CD4-positive, alpha-beta T cell (primary cell): ENCODE data around the gene ENPP7. TPM values are rescaled to one million over a fixed set of nuclear protein-coding genes. Genes with fewer than 3 reads are reported as not detected.
A peak's percentile ranks its signal among the peaks of the same experiment; 100 is the strongest.

Experiments
- ATAC-seq: fragments of 200-7000 bp; cut with Tn5 transposase; one replicate; pipeline ENCODE4 v1.10.0; 2022; ENCODE audit warnings: mild to moderate bottlenecking; ENCODE audit not compliant: poor library complexity
- CTCF ChIA-PET: fragments of 350-600 bp; sonication (Branson Sonifier 250); formaldehyde crosslinking; loops from one replicate; lab custom pipeline; 2021; ENCODE audit warnings: antibody characterized with exemption, inconsistent platforms; lab: Charles Lee
- POLR2A ChIA-PET: fragments of 350-600 bp; sonication (Branson Sonifier 250); formaldehyde crosslinking; loops from one replicate; lab custom pipeline; 2021; ENCODE audit warnings: antibody characterized with exemption, inconsistent platforms; lab: Charles Lee
- DNase-seq, 14 experiments: peaks; one replicate each; pipeline ENCODE4 v3.0.0-alpha.2; 2013 to 2020; ENCODE audit warnings: mixed read lengths in 2 of 14
- H3K27ac ChIP-seq, 2 donors: one replicate each; pipeline versions ENCODE4 v1.5.1 to v1.7.0; 2013; ENCODE audit warnings: low read length in 2 of 2, low read depth in 1 of 2, mild to moderate bottlenecking in 1 of 2
- H3K27me3 ChIP-seq, 2 experiments: 1 replicate in 1 of 2; 2 replicates in 1 of 2; pipeline versions ENCODE4 v1.6.1 to v1.7.0; 2013; ENCODE audit warnings: low read length in 2 of 2, control low read depth in 1 of 2, mild to moderate bottlenecking in 1 of 2, moderate library complexity in 1 of 2; ENCODE audit not compliant: insufficient read depth in 2 of 2, control insufficient read depth in 1 of 2
- H3K36me3 ChIP-seq: one replicate; pipeline ENCODE4 v1.6.1; 2013; ENCODE audit warnings: low read length, control low read depth; ENCODE audit not compliant: insufficient read depth
- H3K4me1 ChIP-seq: one replicate; pipeline ENCODE4 v1.6.1; 2013; ENCODE audit warnings: low read length, control low read depth; ENCODE audit not compliant: insufficient read depth
- H3K4me3 ChIP-seq: one replicate; pipeline ENCODE4 v1.5.1; 2013; ENCODE audit warnings: mild to moderate bottlenecking, low read length, moderate library complexity
- H3K9me3 ChIP-seq, 2 experiments: 1 replicate in 1 of 2; 2 replicates in 1 of 2; pipeline versions ENCODE4 v1.6.1 to v1.7.0; 2013; ENCODE audit warnings: low read length in 2 of 2, mild to moderate bottlenecking in 2 of 2, control low read depth in 1 of 2, moderate library complexity in 1 of 2; ENCODE audit not compliant: control insufficient read depth in 1 of 2, insufficient read depth in 1 of 2
- H3K27ac Mint-ChIP-seq: one replicate; pipeline ENCODE4 v1.8.0; 2020; ENCODE audit warnings: mixed read lengths
- H3K27me3 Mint-ChIP-seq: one replicate; pipeline ENCODE4 v1.8.0; 2021; ENCODE audit warnings: mixed read lengths
- H3K36me3 Mint-ChIP-seq: one replicate; pipeline ENCODE4 v1.8.0; 2021; ENCODE audit warnings: low read depth, mixed read lengths
- H3K4me1 Mint-ChIP-seq: one replicate; pipeline ENCODE4 v1.8.0; 2021; ENCODE audit warnings: low read depth, mixed read lengths
- H3K4me3 Mint-ChIP-seq: one replicate; pipeline ENCODE4 v1.8.0; 2020; ENCODE audit warnings: mild to moderate bottlenecking, mixed read lengths
- H3K9me3 Mint-ChIP-seq: one replicate; pipeline ENCODE4 v1.8.0; 2020; ENCODE audit warnings: mixed read lengths
- intact Hi-C, 2 experiments: fragments of 100-400 bp; cut with DNase I in 1 of 2; cut with micrococcal nuclease in 1 of 2; formaldehyde crosslinking; loops; one replicate each; pipeline versions ENCODE4 v1.15.1 to v1.9.0; 2023 to 2025; cut with DNase I, micrococcal nuclease
- total RNA-seq, 174 experiments: library from RNA in 2 of 174; stranded (reverse) in 2 of 174; gene quantifications; one replicate each; pipeline ENCODE4 v1.2.3 and lab custom pipeline; 2021 to 2026
- TF ChIP-seq, protein P1 (sequence below): fragments of 200-600 bp; IDR thresholded peaks from one replicate; pipeline ENCODE4 v1.8.0; 2022; ENCODE audit warnings: antibody characterized with exemption, mild to moderate bottlenecking

ENPP7 gene
- total RNA-seq, 2 experiments from 2014 or later, result not detected

DNA sequence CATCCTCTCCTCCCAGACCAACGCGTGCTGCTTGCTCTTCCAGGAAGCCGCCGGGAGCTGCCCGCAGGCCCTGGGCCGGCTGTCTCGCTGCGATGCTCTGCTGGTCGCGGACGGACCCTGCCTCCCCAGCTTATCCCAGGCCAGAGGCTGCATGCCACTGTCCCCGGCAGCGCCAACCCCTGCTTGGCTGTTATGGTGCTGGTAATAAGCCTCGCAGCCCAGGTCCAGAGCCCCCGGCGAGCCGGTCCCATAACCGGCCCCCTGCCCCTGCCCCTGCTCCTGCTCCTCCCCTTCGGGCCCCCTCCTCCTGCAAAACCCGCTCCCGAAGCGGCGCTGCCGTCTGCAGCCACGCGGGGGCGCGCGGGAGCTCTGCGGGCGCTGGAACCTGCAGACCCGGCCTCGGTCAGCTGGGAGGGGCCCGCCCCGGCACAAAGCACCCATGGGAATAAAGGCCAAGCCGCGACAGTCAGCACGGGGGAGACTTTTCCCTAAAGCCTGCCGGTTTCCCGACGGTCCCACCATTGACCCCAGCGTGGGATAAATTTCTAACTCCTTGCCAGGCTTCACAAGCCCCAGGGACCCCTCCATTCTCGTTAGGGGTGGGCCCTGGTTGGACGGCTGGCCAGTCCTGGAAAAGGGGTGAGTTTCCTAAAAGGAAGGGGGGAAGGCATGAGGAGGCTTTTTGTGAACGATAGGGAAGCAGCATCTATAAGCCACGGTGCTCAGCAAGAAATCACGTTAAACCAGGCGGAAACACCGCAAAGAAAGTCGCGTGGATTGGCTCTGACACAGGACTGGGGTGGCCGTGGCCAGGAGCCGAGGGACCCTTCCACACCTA, 11.2 kb downstream of the ENPP7 start:
- ChIA-PET POLR2A (no interaction called here), CTCF (interaction anchor here (0.6 to 2.3 kb wide), 15 partner anchors 9 to 1402 kb away, joined by 3 to 11 read pairs (median 5); partner anchors contain the start of gene CBX4)
- intact Hi-C loops, result loop anchor here (1.0 to 5.0 kb wide), 3 partner anchors 55 to 249 kb away; partner anchors contain the start of gene CBX8 (in 1 of the 2)
- Histone ChIP-seq H3K9me3 (peaks cover 0 to 7% of the 10 kb centered on the region in 2 experiments), H3K27me3 (peaks cover 29 to 30% of the 10 kb centered on the region in 2 experiments), H3K4me3 (no peak overlapping the region), H3K4me1 (peaks cover 29% of the 10 kb centered on the region), H3K36me3 (no peaks in the 10 kb centered on the region), H3K27ac (no peak overlapping the region)
- Mint-ChIP-seq H3K4me1 (peaks cover 14% of the 10 kb centered on the region), H3K27ac (no peak overlapping the region), H3K27me3 (peaks cover 54% of the 10 kb centered on the region), H3K4me3 (no peak overlapping the region), H3K9me3 (no peaks in the 10 kb centered on the region), H3K36me3 (no peaks in the 10 kb centered on the region)
- DNase-seq, result peak; percentile 59 to 85 (median 70)
- TF ChIP-seq, protein P1, sequence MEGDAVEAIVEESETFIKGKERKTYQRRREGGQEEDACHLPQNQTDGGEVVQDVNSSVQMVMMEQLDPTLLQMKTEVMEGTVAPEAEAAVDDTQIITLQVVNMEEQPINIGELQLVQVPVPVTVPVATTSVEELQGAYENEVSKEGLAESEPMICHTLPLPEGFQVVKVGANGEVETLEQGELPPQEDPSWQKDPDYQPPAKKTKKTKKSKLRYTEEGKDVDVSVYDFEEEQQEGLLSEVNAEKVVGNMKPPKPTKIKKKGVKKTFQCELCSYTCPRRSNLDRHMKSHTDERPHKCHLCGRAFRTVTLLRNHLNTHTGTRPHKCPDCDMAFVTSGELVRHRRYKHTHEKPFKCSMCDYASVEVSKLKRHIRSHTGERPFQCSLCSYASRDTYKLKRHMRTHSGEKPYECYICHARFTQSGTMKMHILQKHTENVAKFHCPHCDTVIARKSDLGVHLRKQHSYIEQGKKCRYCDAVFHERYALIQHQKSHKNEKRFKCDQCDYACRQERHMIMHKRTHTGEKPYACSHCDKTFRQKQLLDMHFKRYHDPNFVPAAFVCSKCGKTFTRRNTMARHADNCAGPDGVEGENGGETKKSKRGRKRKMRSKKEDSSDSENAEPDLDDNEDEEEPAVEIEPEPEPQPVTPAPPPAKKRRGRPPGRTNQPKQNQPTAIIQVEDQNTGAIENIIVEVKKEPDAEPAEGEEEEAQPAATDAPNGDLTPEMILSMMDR, result peak; percentile 94
- peak; percentile 55 for ATAC-seq

- Mint-ChIP-seq H3K4me3 (no peak overlapping the region), H3K27me3 (peaks cover 60% of the 10 kb centered on the region), H3K36me3 (no peaks in the 10 kb centered on the region), H3K4me1 (peaks cover 14% of the 10 kb centered on the region), H3K9me3 (no peaks in the 10 kb centered on the region), H3K27ac (no peak overlapping the region)
- Histone ChIP-seq H3K27me3 (peaks cover 30 to 35% of the 10 kb centered on the region in 2 experiments), H3K4me3 (no peak overlapping the region), H3K4me1 (peaks cover 35% of the 10 kb centered on the region), H3K36me3 (no peaks in the 10 kb centered on the region), H3K27ac (no peak overlapping the region), H3K9me3 (peaks cover 0 to 12% of the 10 kb centered on the region in 2 experiments)
- ChIA-PET CTCF (interaction anchor here (0.6 to 2.3 kb wide), 14 partner anchors 9 to 1403 kb away, joined by 3 to 11 read pairs (median 5); partner anchors contain the start of gene CBX4), POLR2A (no interaction called here)
- ATAC-seq (no peak), DNase-seq (no peak)
- intact Hi-C loops, result loop anchor here (1.0 to 5.0 kb wide), 3 partner anchors 54 to 249 kb away; partner anchors contain the start of gene CBX8 (in 1 of the 2)
- TF ChIP-seq, protein P1, result no peak
Measured at GRCh38 chr17:79742589-79742918, 11.8 kb downstream of the ENPP7 start.

- intact Hi-C loops, result loop anchor here (1.0 to 5.0 kb wide), 3 partner anchors 54 to 248 kb away; partner anchors contain the start of gene CBX8 (in 1 of the 2)
- H3K36me3 ChIP-seq, result no peaks in the 10 kb centered on the region
- ChIA-PET POLR2A (no interaction called here), CTCF (interaction anchor here (1.6 kb wide), 1 partner anchor 10 kb away, joined by 5 read pairs; no protein-coding TSS in a partner anchor)
- ATAC-seq (no peak), DNase-seq (no peak)
- H3K4me1 Mint-ChIP-seq, result peaks cover 18% of the 10 kb centered on the region
- H3K36me3 Mint-ChIP-seq, result no peaks in the 10 kb centered on the region
- peaks cover 0 to 12% of the 10 kb centered on the region in 2 experiments for H3K9me3 ChIP-seq
- H3K4me3 Mint-ChIP-seq, result no peak overlapping the region
- H3K27me3 Mint-ChIP-seq, result peaks cover 60% of the 10 kb centered on the region
- H3K27ac Mint-ChIP-seq, result no peak overlapping the region
- H3K27ac ChIP-seq, result no peak overlapping the region
- H3K27me3 ChIP-seq, result peaks cover 35 to 40% of the 10 kb centered on the region in 2 experiments
- no peak overlapping the region for H3K4me3 ChIP-seq
- H3K4me1 ChIP-seq, result peaks cover 39% of the 10 kb centered on the region
- TF ChIP-seq, protein P1, result no peak
- no peaks in the 10 kb centered on the region for H3K9me3 Mint-ChIP-seq
Measured at GRCh38 chr17:79742951-79743476, 12.3 kb downstream of the ENPP7 start.
